H1 (cell line): ENCODE results near the gene FADS3. TPM values are rescaled to one million over a fixed set of nuclear protein-coding genes. Genes with fewer than 3 reads are reported as not detected.

ENCODE experiments used
- CTCF ChIA-PET: fragments of 300-600 bp; sonication (Branson Sonifier 250); formaldehyde crosslinking; loops from one replicate; lab custom pipeline; 2021; ENCODE audit not compliant: partially characterized antibody; lab: Charles Lee
- POLR2A ChIA-PET: fragments of 300-600 bp; sonication (Branson Sonifier 250); formaldehyde crosslinking; loops from one replicate; lab custom pipeline; 2021; ENCODE audit warnings: inconsistent platforms; ENCODE audit not compliant: partially characterized antibody; lab: Charles Lee
- DNase-seq, 2 experiments: peaks; one replicate each; pipeline versions ENCODE4 v3.0.0 to v3.0.0-alpha.2; 2010 to 2022; ENCODE audit warnings: low spot score in 2 of 2, low read depth in 1 of 2, mixed read lengths in 1 of 2
- FAIRE-seq: peaks from 2 replicates; lab custom pipeline; 2011; peaks lifted over from hg19 to GRCh38; lab: Jason Lieb, UNC
- H2AFZ ChIP-seq: 2 replicates; pipeline ENCODE4 v1.8.1; 2012; ENCODE audit warnings: low read length, inconsistent platforms
- H2AK5ac ChIP-seq: 2 replicates; pipeline ENCODE4 v1.6.1; 2013; ENCODE audit warnings: low read depth, low read length
- H2BK120ac ChIP-seq: replicated peaks from 2 replicates; pipeline ENCODE3; 2013; ENCODE audit warnings: low read depth, low read length, inconsistent platforms
- H2BK12ac ChIP-seq: 2 replicates; pipeline ENCODE4 v1.6.1; 2013; ENCODE audit warnings: low read depth, low read length
- H2BK15ac ChIP-seq: 2 replicates; pipeline ENCODE4 v1.6.1; 2013; ENCODE audit warnings: low read length
- H2BK20ac ChIP-seq: 2 replicates; pipeline ENCODE4 v1.6.1; 2013; ENCODE audit warnings: low read length
- H2BK5ac ChIP-seq: 2 replicates; pipeline ENCODE4 v1.6.1; 2013; ENCODE audit warnings: low read depth, low read length
- H3K14ac ChIP-seq: 2 replicates; pipeline ENCODE4 v1.6.1; 2013; ENCODE audit warnings: inconsistent platforms; ENCODE audit not compliant: insufficient read length
- H3K18ac ChIP-seq: 2 replicates; pipeline ENCODE4 v1.6.1; 2013; ENCODE audit warnings: low read length; ENCODE audit errors: extremely low read depth
- H3K23ac ChIP-seq: 2 replicates; pipeline ENCODE4 v1.6.1; 2013; ENCODE audit warnings: inconsistent platforms; ENCODE audit not compliant: insufficient read length
- H3K23me2 ChIP-seq: 2 replicates; pipeline ENCODE4 v1.6.1; 2013; ENCODE audit warnings: low read depth, low read length
- H3K27ac ChIP-seq: 2 replicates; pipeline ENCODE4 v1.6.1; 2011; ENCODE audit warnings: low read depth, low read length, inconsistent platforms
- H3K27me3 ChIP-seq, 4 experiments: replicated peaks in 1 of 4; 1 replicate in 1 of 4; 2 replicates in 3 of 4; pipeline versions ENCODE4 v1.6.1 to v1.8.1; 2011 to 2013; ENCODE audit warnings: low read length in 3 of 4, mild to moderate bottlenecking in 3 of 4, inconsistent platforms in 2 of 4, mixed read lengths in 2 of 4, moderate library complexity in 1 of 4; ENCODE audit not compliant: control insufficient read depth in 3 of 4, insufficient read depth in 3 of 4; ENCODE audit errors: extremely low read depth in 1 of 4
- H3K36me3 ChIP-seq, 4 experiments: 2 replicates each; pipeline versions ENCODE4 v1.6.1 to v1.8.1; 2011 to 2013; ENCODE audit warnings: mild to moderate bottlenecking in 4 of 4, low read length in 3 of 4, moderate library complexity in 2 of 4, control low read depth in 1 of 4, inconsistent platforms in 1 of 4; ENCODE audit not compliant: insufficient read depth in 4 of 4, control insufficient read depth in 2 of 4
- H3K4ac ChIP-seq: replicated peaks from 2 replicates; pipeline ENCODE3; 2013; ENCODE audit warnings: low read length, low read depth, mixed read lengths, inconsistent platforms; ENCODE audit not compliant: insufficient read length
- H3K4me1 ChIP-seq, 4 experiments: replicated peaks in 1 of 4; 1 replicate in 1 of 4; 2 replicates in 3 of 4; pipeline versions ENCODE4 v1.6.1 to v1.8.1; 2011 to 2013; ENCODE audit warnings: low read length in 3 of 4, inconsistent platforms in 2 of 4, mixed read lengths in 1 of 4; ENCODE audit not compliant: insufficient read depth in 4 of 4, control insufficient read depth in 3 of 4
- H3K4me2 ChIP-seq, 2 experiments: 2 replicates each; pipeline versions ENCODE4 v1.6.1 to v1.8.1; 2011 to 2013; ENCODE audit warnings: low read depth in 2 of 2, low read length in 2 of 2, control low read depth in 1 of 2, inconsistent platforms in 1 of 2, mild to moderate bottlenecking in 1 of 2; ENCODE audit not compliant: insufficient read depth in 1 of 2
- H3K4me3 ChIP-seq, 4 experiments: fragments of 200-600, 300-600 bp in 1 of 4; sonication (generic), shearing (Covaris generic), sonication (Bioruptor Twin) in 1 of 4; 2 replicates each; pipeline versions ENCODE4 v1.5.1 to v1.8.1; 2011 to 2016; ENCODE audit warnings: low read length in 4 of 4, low read depth in 3 of 4, control low read depth in 2 of 4, inconsistent platforms in 2 of 4, mild to moderate bottlenecking in 2 of 4, mixed read lengths in 1 of 4, moderate library complexity in 1 of 4; ENCODE audit not compliant: insufficient read depth in 2 of 4; ENCODE audit errors: extremely low read depth in 1 of 4
- H3K56ac ChIP-seq: replicated peaks from 2 replicates; pipeline ENCODE3; 2013; ENCODE audit warnings: low read depth, mild to moderate bottlenecking, mixed read lengths, low read length, inconsistent platforms; ENCODE audit not compliant: insufficient read length
- H3K79me1 ChIP-seq: 2 replicates; pipeline ENCODE4 v1.6.1; 2013; ENCODE audit warnings: low read depth, low read length, control low read depth
- H3K79me2 ChIP-seq, 2 experiments: 2 replicates each; pipeline versions ENCODE4 v1.6.1 to v1.8.1; 2012 to 2013; ENCODE audit warnings: low read length in 2 of 2, mild to moderate bottlenecking in 2 of 2, inconsistent platforms in 1 of 2; ENCODE audit not compliant: insufficient read depth in 2 of 2, control insufficient read depth in 1 of 2
- H3K9ac ChIP-seq, 4 experiments: replicated peaks in 1 of 4; 1 replicate in 1 of 4; 2 replicates in 3 of 4; pipeline versions ENCODE4 v1.6.1 to v1.8.1; 2011 to 2013; ENCODE audit warnings: low read depth in 3 of 4, low read length in 3 of 4, control low read depth in 2 of 4, mild to moderate bottlenecking in 2 of 4, moderate library complexity in 2 of 4, inconsistent platforms in 1 of 4; ENCODE audit errors: extremely low read depth in 1 of 4
- H3K9me3 ChIP-seq, 2 experiments: 2 replicates each; pipeline versions ENCODE4 v1.6.1 to v1.8.1; 2012 to 2013; ENCODE audit warnings: mild to moderate bottlenecking in 2 of 2, moderate library complexity in 2 of 2, control low read depth in 1 of 2, inconsistent platforms in 1 of 2, low read depth in 1 of 2, low read length in 1 of 2, mixed read lengths in 1 of 2; ENCODE audit not compliant: insufficient read depth in 2 of 2
- H4K20me1 ChIP-seq, 2 experiments: replicated peaks in 1 of 2; 2 replicates each; pipeline versions ENCODE3 to v1.8.1; 2011 to 2013; ENCODE audit warnings: inconsistent platforms in 2 of 2, low read length in 2 of 2, mild to moderate bottlenecking in 1 of 2; ENCODE audit not compliant: insufficient read depth in 2 of 2, control insufficient read depth in 1 of 2
- H4K5ac ChIP-seq: 2 replicates; pipeline ENCODE4 v1.6.1; 2013; ENCODE audit warnings: low read length, low read depth, mixed read lengths, inconsistent platforms; ENCODE audit not compliant: insufficient read length
- H4K8ac ChIP-seq: 2 replicates; pipeline ENCODE4 v1.8.0; 2013; ENCODE audit warnings: mild to moderate bottlenecking, moderate library complexity, low read length, inconsistent platforms; ENCODE audit not compliant: insufficient read depth; ENCODE audit errors: extremely low read depth
- H4K91ac ChIP-seq: replicated peaks from 2 replicates; pipeline ENCODE3; 2013; ENCODE audit warnings: low read length, mixed read lengths, inconsistent platforms; ENCODE audit not compliant: insufficient read length
- POLR2AphosphoS5 ChIP-seq: IDR thresholded peaks from 2 replicates; pipeline ENCODE4 v1.6.1; 2011; ENCODE audit warnings: low read depth, low read length
- TAF7 ChIP-seq: optimal IDR thresholded peaks from 2 replicates; pipeline ENCODE3; 2011; ENCODE audit warnings: low read depth, mild to moderate bottlenecking, inconsistent platforms, low read length, moderate library complexity, borderline replicate concordance
- WGBS, 2 experiments: shearing (Covaris generic) in 1 of 2; methylation state at CpG; one replicate each; pipeline versions ENCODE4 v1.1.6 to v1.1.7; 2013 to 2015; ENCODE audit warnings: low lambda C conversion rate in 2 of 2, mixed read lengths in 2 of 2, inconsistent platforms in 1 of 2, low coverage in 1 of 2, missing lambda C conversion rate in 1 of 2; ENCODE audit not compliant: insufficient replicate concordance in 2 of 2, insufficient coverage in 1 of 2, insufficient read length in 1 of 2; ENCODE audit errors: extremely low coverage in 1 of 2, missing lambda C conversion rate in 1 of 2; 5-methylcytosine and 5-hydroxymethylcytosine counted together
- polyA plus RNA-seq, 7 experiments: library from polyadenylated mRNA; depleted of rRNA in 3 of 7; stranded (reverse) in 5 of 7; unstranded in 2 of 7; fragments of >200 nt in 5 of 7; fragments of 200-250 nt in 2 of 7; gene quantifications; 1 replicate in 5 of 7; 2 replicates in 1 of 7; 4 replicates in 1 of 7; pipeline versions ENCODE4 v1.2.1 to v1.2.3, GENCODE V29; 2011 to 2013; ENCODE audit warnings: missing spikeins in 2 of 7, mixed read lengths in 2 of 7
- total RNA-seq: library from RNA; stranded (reverse); fragmentation: NEBNext Ultra II Directional; extraction: Animal tissue kit (Norgen Biotek cat#: 25700); gene quantifications from 2 replicates; pipeline ENCODE4 v1.2.1, GENCODE V29; 2021

FADS3 gene
- total and polyA plus RNA-seq, 2 of the 8 experiments (the other 6 are each of a cell fraction or from before 2014, with no cell fraction given): 43.8 to 76.3 TPM

DNA sequence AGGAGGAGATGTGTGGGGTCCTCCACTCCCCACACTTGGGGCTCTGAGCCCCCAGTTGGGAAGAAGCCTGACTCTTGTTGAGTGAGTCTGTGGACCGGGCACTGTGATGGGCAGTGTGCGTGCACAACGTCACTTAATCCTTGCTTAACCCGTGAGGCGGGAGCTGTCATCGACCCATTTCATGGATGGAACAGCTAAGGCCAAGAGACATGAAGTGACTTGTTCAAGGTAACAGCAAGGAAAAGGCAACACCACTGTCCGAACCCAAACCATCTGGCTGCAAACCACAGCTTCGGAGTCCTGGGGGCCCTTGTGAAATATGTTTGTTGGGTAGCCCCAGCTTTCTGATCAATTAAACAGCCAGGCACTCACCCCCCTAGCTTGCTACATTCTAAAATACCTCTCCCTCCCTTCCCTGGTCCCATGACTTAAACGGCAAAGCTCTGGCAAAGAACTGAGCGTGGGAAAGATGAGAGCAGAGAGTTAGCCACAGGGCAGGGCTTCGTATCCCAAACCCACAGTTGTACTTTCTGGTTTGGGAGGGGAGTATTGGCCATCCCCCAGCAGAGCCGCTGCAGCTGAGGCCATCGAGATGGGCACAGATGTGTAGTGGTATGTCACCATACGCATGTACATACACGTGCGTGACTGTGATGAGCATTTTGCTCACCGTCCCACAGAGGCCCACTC is 37.0 kb downstream of the FADS3 start:
- FAIRE-seq (no peak), DNase-seq (no peak)
- H3K4ac ChIP-seq: no peak overlapping the region
- H3K4me1 ChIP-seq: no peaks in the 10 kb centered on the region
- no peak overlapping the region for H2BK15ac ChIP-seq
- no peak overlapping the region for H4K8ac ChIP-seq
- H3K14ac ChIP-seq: no peak overlapping the region
- no peaks in the 10 kb centered on the region for H3K9me3 ChIP-seq
- H3K4me2 ChIP-seq: no peak overlapping the region
- TF ChIP-seq TAF7: no peak
- peak; percentile 43; the same call in 1 of the 2 replicates for TF ChIP-seq POLR2AphosphoS5
- ChIA-PET CTCF (interaction anchor here (0.9 to 2.2 kb wide), 6 partner anchors 12 to 57 kb away, joined by 3 to 8 read pairs (median 4); no protein-coding TSS in a partner anchor), POLR2A (interaction anchor here (1.0 to 2.8 kb wide), 9 partner anchors 9 to 54 kb away, joined by 3 to 7 read pairs (median 4); no protein-coding TSS in a partner anchor)
- H3K27me3 ChIP-seq: no peaks in the 10 kb centered on the region
- no peak overlapping the region for H2AK5ac ChIP-seq
- H3K27ac ChIP-seq: no peak overlapping the region
- H3K4me3 ChIP-seq: no peak overlapping the region
- no peak overlapping the region for H3K9ac ChIP-seq
- H3K23ac ChIP-seq: no peak overlapping the region
- H2BK5ac ChIP-seq: no peak overlapping the region
- no peak overlapping the region for H3K18ac ChIP-seq
- H3K79me1 ChIP-seq: peaks cover 11% of the 10 kb centered on the region
- no peak overlapping the region for H4K91ac ChIP-seq
- no peak overlapping the region for H2BK20ac ChIP-seq
- H3K36me3 ChIP-seq: peaks cover 31 to 73% (median 62%) of the 10 kb centered on the region in 4 experiments
- H3K23me2 ChIP-seq: no peaks in the 10 kb centered on the region
- no peak overlapping the region for H2BK120ac ChIP-seq
- WGBS, 2 experiments: 92% methylated on average over 17 of the region's 17 CpGs; no CpG with 5 or more reads in 1 of the 2 experiments
- no peak overlapping the region for H3K56ac ChIP-seq
- H4K5ac ChIP-seq: no peak overlapping the region
- no peak overlapping the region for H2BK12ac ChIP-seq
- H4K20me1 ChIP-seq: peaks cover 11 to 38% of the 10 kb centered on the region in 2 experiments
- no peak overlapping the region for H2AFZ ChIP-seq
- no peaks in the 10 kb centered on the region for H3K79me2 ChIP-seq
